GM23338 (cell line): ENCODE results near the gene AURKAIP1. TPM values are rescaled to one million over a fixed set of nuclear protein-coding genes. Genes with fewer than 3 reads are reported as not detected.

Source experiments
- ATAC-seq: fragments of 200-7000 bp; cut with Tn5 transposase; 3 replicates; pipeline ENCODE4 v1.9.1; 2020
- DNase-seq: peaks from one replicate; pipeline ENCODE4 v3.0.0-alpha.2; 2015; ENCODE audit warnings: low spot score
- H2AFZ ChIP-seq: fragments of 200-600 bp; sonication (generic); 2 replicates; pipeline ENCODE4 v1.8.0; 2016; ENCODE audit warnings: antibody characterized with exemption, mild to moderate bottlenecking, moderate library complexity
- H3F3A ChIP-seq: fragments of 200-600 bp; sonication (generic); replicated peaks from 2 replicates; pipeline ENCODE4 v1.8.0; 2017; ENCODE audit warnings: antibody characterized with exemption, mixed run types, low read depth
- H3K27ac ChIP-seq: fragments of 200-600 bp; sonication (generic); 2 replicates; pipeline ENCODE4 v1.6.1; 2016; ENCODE audit warnings: low read depth
- H3K27me3 ChIP-seq: fragments of 200-600 bp; sonication (generic); 2 replicates; pipeline ENCODE4 v1.8.0; 2016; ENCODE audit warnings: mild to moderate bottlenecking, mixed run types, moderate library complexity; ENCODE audit not compliant: insufficient read depth
- H3K36me3 ChIP-seq: fragments of 200-600 bp; sonication (generic); 2 replicates; pipeline ENCODE4 v1.8.0; 2016; ENCODE audit warnings: mild to moderate bottlenecking; ENCODE audit not compliant: insufficient read depth
- H3K4me1 ChIP-seq: fragments of 200-600 bp; sonication (generic); 2 replicates; pipeline ENCODE4 v1.8.0; 2016; ENCODE audit warnings: mild to moderate bottlenecking, moderate library complexity; ENCODE audit not compliant: insufficient read depth
- H3K4me2 ChIP-seq: fragments of 200-600 bp; sonication (generic); 2 replicates; pipeline ENCODE4 v1.7.1; 2017; ENCODE audit warnings: mixed run types
- H3K4me3 ChIP-seq: fragments of 200-600 bp; sonication (generic); 2 replicates; pipeline ENCODE4 v1.6.1; 2016; ENCODE audit warnings: mixed run types
- H3K79me2 ChIP-seq: fragments of 200-600 bp; sonication (generic); replicated peaks from 2 replicates; pipeline ENCODE4 v1.8.0; 2017; ENCODE audit warnings: mild to moderate bottlenecking; ENCODE audit not compliant: insufficient read depth
- H3K9me2 ChIP-seq: fragments of 200-600 bp; sonication (generic); 2 replicates; pipeline ENCODE4 v1.8.0; 2017; ENCODE audit not compliant: insufficient read depth
- H4K20me1 ChIP-seq: fragments of 200-600 bp; sonication (generic); replicated peaks from 2 replicates; pipeline ENCODE4 v1.8.0; 2017; ENCODE audit warnings: mild to moderate bottlenecking; ENCODE audit not compliant: insufficient read depth
- H3K27ac Mint-ChIP-seq: 2 replicates; pipeline ENCODE4 v1.8.0; 2020; ENCODE audit warnings: inconsistent platforms, mild to moderate bottlenecking, moderate library complexity, mixed read lengths
- H3K27me3 Mint-ChIP-seq: 3 replicates; pipeline ENCODE4 v1.8.0; 2022; ENCODE audit warnings: low read depth, mild to moderate bottlenecking, moderate library complexity, mixed read lengths, inconsistent platforms; ENCODE audit not compliant: insufficient read depth, poor library complexity
- H3K36me3 Mint-ChIP-seq: 3 replicates; pipeline ENCODE4 v1.8.0; 2021; ENCODE audit warnings: low read depth, mild to moderate bottlenecking, inconsistent platforms, moderate library complexity, mixed read lengths
- H3K4me1 Mint-ChIP-seq: 3 replicates; pipeline ENCODE4 v1.8.0; 2020; ENCODE audit warnings: mild to moderate bottlenecking, inconsistent platforms, mixed read lengths
- H3K4me3 Mint-ChIP-seq: 3 replicates; pipeline ENCODE4 v1.8.0; 2021; ENCODE audit warnings: moderate library complexity, mild to moderate bottlenecking, inconsistent platforms, mixed read lengths
- H3K9me3 Mint-ChIP-seq: 3 replicates; pipeline ENCODE4 v1.8.0; 2020; ENCODE audit warnings: moderate library complexity, mild to moderate bottlenecking, inconsistent platforms, mixed read lengths
- CREB1 ChIP-seq: fragments of 250-450 bp; sonication (Bioruptor Pico); IDR thresholded peaks from 2 replicates; pipeline ENCODE4 v1.5.0; 2020; ENCODE audit warnings: low read depth, mild to moderate bottlenecking, moderate library complexity
- CTCF ChIP-seq, 2 experiments: fragments of 200-600 bp in 1 of 2; sonication (generic) in 1 of 2; conservative IDR thresholded peaks; 2 replicates each; pipeline versions ENCODE4 v1.5.1 to v1.6.1; 2016 to 2017; ENCODE audit warnings: antibody characterized with exemption in 2 of 2, low read depth in 2 of 2, mild to moderate bottlenecking in 2 of 2, moderate library complexity in 1 of 2
- ETS1 ChIP-seq: IDR thresholded peaks from 2 replicates; pipeline ENCODE4 v1.6.1; 2016; ENCODE audit warnings: antibody characterized with exemption
- EZH2 ChIP-seq: fragments of 200-600 bp; sonication (generic); IDR thresholded peaks from one replicate; pipeline ENCODE4 v1.8.0; 2017; ENCODE audit warnings: antibody characterized with exemption, mild to moderate bottlenecking, low read depth; ENCODE audit not compliant: unreplicated experiment
- EZH2phosphoT487 ChIP-seq: fragments of 200-600 bp; sonication (generic); IDR thresholded peaks from one replicate; pipeline ENCODE4 v1.8.1; 2018; ENCODE audit warnings: antibody characterized with exemption; ENCODE audit not compliant: unreplicated experiment
- JUNB ChIP-seq: IDR thresholded peaks from one replicate; pipeline ENCODE4 v1.6.1; 2016; ENCODE audit warnings: antibody characterized with exemption; ENCODE audit not compliant: unreplicated experiment
- NANOG ChIP-seq: IDR thresholded peaks from 2 replicates; pipeline ENCODE4 v1.6.1; 2016; ENCODE audit warnings: antibody characterized with exemption, borderline replicate concordance
- POLR2AphosphoS5 ChIP-seq: IDR thresholded peaks from 2 replicates; pipeline ENCODE4 v1.6.1; 2016; ENCODE audit warnings: antibody characterized with exemption, low read depth
- ZNF114 ChIP-seq: fragments of 250-450 bp; sonication (Bioruptor Pico); IDR thresholded peaks from 2 replicates; pipeline ENCODE4 v1.5.0; 2020; ENCODE audit warnings: mild to moderate bottlenecking, moderate library complexity
- ZNF331 ChIP-seq: fragments of 250-450 bp; sonication (Bioruptor Pico); IDR thresholded peaks from 2 replicates; pipeline ENCODE4 v1.5.0; 2020; ENCODE audit warnings: low read depth, mild to moderate bottlenecking, moderate library complexity
- polyA plus RNA-seq: library from polyadenylated mRNA; unstranded; fragments of >200 nt; fragmentation: Nextera tagmentation; extraction: Ambion mirVana; gene quantifications from 2 replicates; pipeline ENCODE4 v1.2.1, GENCODE V29; 2016
- total RNA-seq: library from RNA; depleted of rRNA; stranded (reverse); fragments of >200 nt; shearing (Covaris generic); gene quantifications from 2 replicates; pipeline ENCODE4 v1.2.3, GENCODE V29; 2014
- TF ChIP-seq, protein P1 (sequence below): fragments of 250-450 bp; sonication (Bioruptor Pico); IDR thresholded peaks from 2 replicates; pipeline ENCODE4 v1.5.0; 2020; ENCODE audit warnings: mild to moderate bottlenecking, moderate library complexity

AURKAIP1 gene
- total and polyA plus RNA-seq, 2 experiments from 2014 or later = 167 to 355 TPM

DNA sequence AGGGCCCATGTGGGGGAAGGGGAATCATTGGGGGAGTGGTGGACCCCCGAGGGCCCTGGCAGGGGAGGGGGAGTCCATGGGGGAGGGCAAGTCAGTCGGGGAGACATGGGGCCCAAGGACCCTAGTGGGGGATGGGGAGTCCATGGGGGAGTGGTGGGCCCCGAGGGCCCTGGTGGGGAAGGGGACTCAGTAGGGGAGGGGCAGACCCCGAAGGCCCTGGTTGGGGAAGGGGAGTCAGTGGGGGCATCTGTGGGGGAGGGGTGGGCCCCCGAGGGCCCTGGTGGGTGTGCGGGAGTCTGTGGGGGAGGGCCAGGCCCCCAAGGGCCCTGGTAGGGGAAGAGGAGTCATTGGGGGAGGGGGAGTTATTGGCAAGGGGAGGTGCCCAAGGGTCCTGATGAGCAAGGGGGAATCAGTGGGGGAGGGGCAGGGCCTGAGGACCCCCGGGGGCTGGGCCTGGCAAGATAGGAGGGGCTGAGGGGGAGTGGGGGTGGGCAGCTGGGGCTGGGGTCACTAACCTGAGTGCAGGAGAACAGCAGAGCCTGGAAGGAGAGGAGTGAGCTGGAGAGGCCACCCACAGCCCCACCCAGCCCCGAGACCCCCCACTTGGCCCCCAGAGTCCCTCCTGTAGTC is 18.7 kb downstream of the AURKAIP1 start:
- H3K27ac ChIP-seq = no peak overlapping the region
- no peak overlapping the region for H3K4me2 ChIP-seq
- H3K27me3 Mint-ChIP-seq = peaks cover 42% of the 10 kb centered on the region
- H3K36me3 ChIP-seq = no peaks in the 10 kb centered on the region
- H3K4me3 ChIP-seq = no peak overlapping the region
- no peaks in the 10 kb centered on the region; the same call in 1 of the 2 replicates for H4K20me1 ChIP-seq
- TF ChIP-seq NANOG (no peak), EZH2 (no peak)
- no peak overlapping the region for H3K4me3 Mint-ChIP-seq
- peaks cover 37% of the 10 kb centered on the region for H3K4me1 Mint-ChIP-seq
- peaks cover 31% of the 10 kb centered on the region for H3F3A ChIP-seq
- no peaks in the 10 kb centered on the region for H3K79me2 ChIP-seq
- H3K27me3 ChIP-seq = peaks cover 28% of the 10 kb centered on the region
- no peak overlapping the region for H2AFZ ChIP-seq
- DNase-seq (no peak), ATAC-seq (no peak)
- H3K9me2 ChIP-seq = no peaks in the 10 kb centered on the region
- no peaks in the 10 kb centered on the region; the same call in 2 of the 3 replicates for H3K9me3 Mint-ChIP-seq
- peaks cover 32% of the 10 kb centered on the region for H3K4me1 ChIP-seq
- H3K27ac Mint-ChIP-seq = no peak overlapping the region
- no peaks in the 10 kb centered on the region for H3K36me3 Mint-ChIP-seq

DNA sequence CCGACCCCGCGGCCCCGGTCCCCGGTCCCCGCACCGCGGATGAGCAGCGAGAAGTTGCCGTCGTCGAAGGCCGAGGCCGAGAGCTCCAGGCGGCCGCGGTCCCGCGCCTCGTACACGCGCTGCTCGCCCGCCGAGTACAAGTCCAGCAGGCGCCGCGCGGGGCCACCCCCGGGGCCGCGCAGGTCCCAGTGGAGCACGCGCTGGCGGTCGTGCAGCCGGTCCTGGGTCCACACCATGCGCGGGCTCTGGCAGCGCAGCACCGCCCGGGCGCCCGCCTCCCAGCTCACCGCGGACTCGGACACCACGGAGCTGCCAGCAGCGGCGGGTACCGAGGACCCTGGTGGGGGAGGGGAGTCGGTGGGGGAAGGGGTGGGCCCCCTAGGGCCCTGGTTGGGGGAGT is 19.6 kb downstream of the AURKAIP1 start:
- Mint-ChIP-seq H3K27me3 (peaks cover 39% of the 10 kb centered on the region), H3K4me3 (no peak overlapping the region), H3K4me1 (peaks cover 30% of the 10 kb centered on the region), H3K36me3 (no peaks in the 10 kb centered on the region), H3K27ac (no peak overlapping the region), H3K9me3 (no peaks in the 10 kb centered on the region)
- H3K4me2 ChIP-seq = peak overlapping the region; percentile 90; the same call in 1 of the 2 replicates
- DNase-seq (no peak), ATAC-seq (peak; percentile 2)
- H4K20me1 ChIP-seq = no peaks in the 10 kb centered on the region; the same call in 1 of the 2 replicates
- H3K4me1 ChIP-seq = peaks cover 32% of the 10 kb centered on the region
- H3K27ac ChIP-seq = no peak overlapping the region
- H3K79me2 ChIP-seq = no peaks in the 10 kb centered on the region
- H2AFZ ChIP-seq = no peak overlapping the region
- H3F3A ChIP-seq = peaks cover 25% of the 10 kb centered on the region
- H3K36me3 ChIP-seq = no peaks in the 10 kb centered on the region
- peak overlapping the region; percentile 69; the same call in 1 of the 2 replicates for H3K4me3 ChIP-seq
- no peaks in the 10 kb centered on the region for H3K9me2 ChIP-seq
- TF ChIP-seq ZNF331 (no peak), NANOG (no peak), CTCF (conservative IDR thresholded peaks at IDR 0.05; ENCODE audit: low read depth in 2 of 2) (no peak), EZH2 (no peak), EZH2phosphoT487 (no peak), ZNF114 (CRISPR knock-in tag) (no peak), JUNB (no peak), CREB1 (CRISPR knock-in tag) (no peak), POLR2AphosphoS5 (no peak), ETS1 (no peak)
- TF ChIP-seq, protein P1, sequence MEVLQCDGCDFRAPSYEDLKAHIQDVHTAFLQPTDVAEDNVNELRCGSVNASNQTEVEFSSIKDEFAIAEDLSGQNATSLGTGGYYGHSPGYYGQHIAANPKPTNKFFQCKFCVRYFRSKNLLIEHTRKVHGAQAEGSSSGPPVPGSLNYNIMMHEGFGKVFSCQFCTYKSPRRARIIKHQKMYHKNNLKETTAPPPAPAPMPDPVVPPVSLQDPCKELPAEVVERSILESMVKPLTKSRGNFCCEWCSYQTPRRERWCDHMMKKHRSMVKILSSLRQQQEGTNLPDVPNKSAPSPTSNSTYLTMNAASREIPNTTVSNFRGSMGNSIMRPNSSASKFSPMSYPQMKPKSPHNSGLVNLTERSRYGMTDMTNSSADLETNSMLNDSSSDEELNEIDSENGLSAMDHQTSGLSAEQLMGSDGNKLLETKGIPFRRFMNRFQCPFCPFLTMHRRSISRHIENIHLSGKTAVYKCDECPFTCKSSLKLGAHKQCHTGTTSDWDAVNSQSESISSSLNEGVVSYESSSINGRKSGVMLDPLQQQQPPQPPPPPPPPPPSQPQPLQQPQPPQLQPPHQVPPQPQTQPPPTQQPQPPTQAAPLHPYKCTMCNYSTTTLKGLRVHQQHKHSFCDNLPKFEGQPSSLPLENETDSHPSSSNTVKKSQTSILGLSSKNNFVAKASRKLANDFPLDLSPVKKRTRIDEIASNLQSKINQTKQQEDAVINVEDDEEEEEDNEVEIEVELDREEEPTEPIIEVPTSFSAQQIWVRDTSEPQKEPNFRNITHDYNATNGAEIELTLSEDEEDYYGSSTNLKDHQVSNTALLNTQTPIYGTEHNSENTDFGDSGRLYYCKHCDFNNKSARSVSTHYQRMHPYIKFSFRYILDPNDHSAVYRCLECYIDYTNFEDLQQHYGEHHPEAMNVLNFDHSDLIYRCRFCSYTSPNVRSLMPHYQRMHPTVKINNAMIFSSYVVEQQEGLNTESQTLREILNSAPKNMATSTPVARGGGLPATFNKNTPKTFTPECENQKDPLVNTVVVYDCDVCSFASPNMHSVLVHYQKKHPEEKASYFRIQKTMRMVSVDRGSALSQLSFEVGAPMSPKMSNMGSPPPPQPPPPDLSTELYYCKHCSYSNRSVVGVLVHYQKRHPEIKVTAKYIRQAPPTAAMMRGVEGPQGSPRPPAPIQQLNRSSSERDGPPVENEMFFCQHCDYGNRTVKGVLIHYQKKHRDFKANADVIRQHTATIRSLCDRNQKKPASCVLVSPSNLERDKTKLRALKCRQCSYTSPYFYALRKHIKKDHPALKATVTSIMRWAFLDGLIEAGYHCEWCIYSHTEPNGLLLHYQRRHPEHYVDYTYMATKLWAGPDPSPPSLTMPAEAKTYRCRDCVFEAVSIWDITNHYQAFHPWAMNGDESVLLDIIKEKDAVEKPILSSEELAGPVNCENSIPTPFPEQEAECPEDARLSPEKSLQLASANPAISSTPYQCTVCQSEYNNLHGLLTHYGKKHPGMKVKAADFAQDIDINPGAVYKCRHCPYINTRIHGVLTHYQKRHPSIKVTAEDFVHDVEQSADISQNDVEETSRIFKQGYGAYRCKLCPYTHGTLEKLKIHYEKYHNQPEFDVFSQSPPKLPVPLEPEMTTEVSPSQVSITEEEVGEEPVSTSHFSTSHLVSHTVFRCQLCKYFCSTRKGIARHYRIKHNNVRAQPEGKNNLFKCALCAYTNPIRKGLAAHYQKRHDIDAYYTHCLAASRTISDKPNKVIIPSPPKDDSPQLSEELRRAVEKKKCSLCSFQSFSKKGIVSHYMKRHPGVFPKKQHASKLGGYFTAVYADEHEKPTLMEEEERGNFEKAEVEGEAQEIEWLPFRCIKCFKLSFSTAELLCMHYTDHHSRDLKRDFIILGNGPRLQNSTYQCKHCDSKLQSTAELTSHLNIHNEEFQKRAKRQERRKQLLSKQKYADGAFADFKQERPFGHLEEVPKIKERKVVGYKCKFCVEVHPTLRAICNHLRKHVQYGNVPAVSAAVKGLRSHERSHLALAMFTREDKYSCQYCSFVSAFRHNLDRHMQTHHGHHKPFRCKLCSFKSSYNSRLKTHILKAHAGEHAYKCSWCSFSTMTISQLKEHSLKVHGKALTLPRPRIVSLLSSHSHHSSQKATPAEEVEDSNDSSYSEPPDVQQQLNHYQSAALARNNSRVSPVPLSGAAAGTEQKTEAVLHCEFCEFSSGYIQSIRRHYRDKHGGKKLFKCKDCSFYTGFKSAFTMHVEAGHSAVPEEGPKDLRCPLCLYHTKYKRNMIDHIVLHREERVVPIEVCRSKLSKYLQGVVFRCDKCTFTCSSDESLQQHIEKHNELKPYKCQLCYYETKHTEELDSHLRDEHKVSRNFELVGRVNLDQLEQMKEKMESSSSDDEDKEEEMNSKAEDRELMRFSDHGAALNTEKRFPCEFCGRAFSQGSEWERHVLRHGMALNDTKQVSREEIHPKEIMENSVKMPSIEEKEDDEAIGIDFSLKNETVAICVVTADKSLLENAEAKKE (CRISPR knock-in tag) = no peak
- peaks cover 28% of the 10 kb centered on the region for H3K27me3 ChIP-seq
